ENCODE results near the gene PLCB1. TPM values are rescaled to one million over a fixed set of nuclear protein-coding genes. Genes with fewer than 3 reads are reported as not detected.
A peak's percentile ranks its signal among the peaks of the same experiment; 100 is the strongest.

Gene PLCB1
- total and polyA plus RNA-seq, 2 of the 4 experiments (the other 2 are of a cell fraction): 5.6 to 16.1 TPM

DNA sequence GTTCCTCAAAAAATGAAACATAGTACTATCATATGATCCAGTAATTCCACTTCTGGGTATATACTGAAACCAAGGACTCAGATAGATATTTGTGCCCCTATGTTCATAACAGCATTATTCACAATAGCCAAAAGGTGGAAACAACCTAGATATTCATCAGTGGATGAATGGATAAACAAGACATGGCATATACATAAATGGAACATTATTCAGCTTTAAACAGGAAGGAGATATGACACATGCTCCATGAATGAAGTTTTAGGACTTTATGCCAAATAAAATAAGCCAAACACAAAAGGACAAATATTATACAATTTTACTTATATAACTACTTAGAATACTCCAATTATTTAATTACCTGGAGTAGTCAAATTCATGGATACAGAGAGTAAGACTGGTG lies 16.4 kb downstream of the PLCB1 start:
- H3K23ac ChIP-seq (ENCODE audit: low read depth, low read length): no peak overlapping the region
- no peak overlapping the region for H2BK5ac ChIP-seq (ENCODE audit: low read depth, low read length, poor library complexity, severe bottlenecking)
- intact Hi-C loops (cut with micrococcal nuclease) (loop anchor here (5.0 kb wide), 1 partner anchor 74 kb away; no protein-coding TSS in a partner anchor), in situ Hi-C loops (cut with MboI; ENCODE audit: low sequenced_read_pairs) (no loop called here), dilution Hi-C loops (cut with HindIII; ENCODE audit: low sequenced_read_pairs, unreplicated experiment) (no loop called here)
- peaks cover 3 to 27% of the 10 kb centered on the region in 2 experiments; a peak in 3 of 4 replicates for H3K79me1 ChIP-seq (ENCODE audit: low read depth in 1 of 2, low read length in 2 of 2)
- no peak overlapping the region; the same call in 1 of the 2 replicates for H3K4me2 ChIP-seq (ENCODE audit: low read depth, low read length)
- no peak overlapping the region for H4K8ac ChIP-seq (ENCODE audit: low read depth in 2 of 2, low read length in 2 of 2)
- H3K56ac ChIP-seq (ENCODE audit: extremely low read depth, insufficient read depth, low read length): no peak overlapping the region
- H3K27me3 ChIP-seq (ENCODE audit: control insufficient read depth, insufficient read depth, low read length): no peaks in the 10 kb centered on the region
- H2BK120ac ChIP-seq (ENCODE audit: low read depth, low read length): no peak overlapping the region
- H3K18ac ChIP-seq (ENCODE audit: low read depth, low read length): no peak overlapping the region
- H2AFZ ChIP-seq (replicated peaks; ENCODE audit: low read length, poor library complexity): no peak overlapping the region
- H3K27ac ChIP-seq (ENCODE audit: insufficient read depth, low read length): no peak overlapping the region
- H3K9me1 ChIP-seq (ENCODE audit: insufficient read depth, low read length): peaks cover 9% of the 10 kb centered on the region; the same call in 1 of the 2 replicates
- no peak overlapping the region for H4K91ac ChIP-seq (ENCODE audit: insufficient read depth, low read depth, low read length)
- POLR2A ChIA-PET (ENCODE audit: unreplicated experiment): no interaction called here
- no peak overlapping the region for H3K9ac ChIP-seq (ENCODE audit: low read depth, low read length)
- H3K4me3 ChIP-seq (ENCODE audit: insufficient read depth, low read depth, low read length): no peak overlapping the region
- DNase-seq (peak; percentile 41), ATAC-seq (ENCODE audit: low read depth) (no peak)
- no peaks in the 10 kb centered on the region for H3K9me3 ChIP-seq (ENCODE audit: control insufficient read depth, insufficient read depth, low read length)
- no peak overlapping the region for H2AK5ac ChIP-seq (ENCODE audit: low read depth, low read length)
- H3K4me1 ChIP-seq (ENCODE audit: control insufficient read depth, insufficient read depth, low read length): peaks cover 9% of the 10 kb centered on the region; the same call in 1 of the 2 replicates
- TF ChIP-seq RAD21 (IDR thresholded peaks at IDR 0.05; ENCODE audit: low read length) (no peak), FOS (IDR thresholded peaks at IDR 0.05; ENCODE audit: low read depth, low read length) (no peak), POLR2A (IDR thresholded peaks at IDR 0.05; ENCODE audit: low read depth, low read length) (no peak), RCOR1 (IDR thresholded peaks at IDR 0.05; ENCODE audit: insufficient replicate concordance, low read length) (no peak), ELK1 (IDR thresholded peaks at IDR 0.05; ENCODE audit: borderline replicate concordance, low read depth, low read length) (no peak), MXI1 (IDR thresholded peaks at IDR 0.05; ENCODE audit: borderline replicate concordance, low read depth, low read length) (no peak)
- TF ChIP-seq, protein P1, sequence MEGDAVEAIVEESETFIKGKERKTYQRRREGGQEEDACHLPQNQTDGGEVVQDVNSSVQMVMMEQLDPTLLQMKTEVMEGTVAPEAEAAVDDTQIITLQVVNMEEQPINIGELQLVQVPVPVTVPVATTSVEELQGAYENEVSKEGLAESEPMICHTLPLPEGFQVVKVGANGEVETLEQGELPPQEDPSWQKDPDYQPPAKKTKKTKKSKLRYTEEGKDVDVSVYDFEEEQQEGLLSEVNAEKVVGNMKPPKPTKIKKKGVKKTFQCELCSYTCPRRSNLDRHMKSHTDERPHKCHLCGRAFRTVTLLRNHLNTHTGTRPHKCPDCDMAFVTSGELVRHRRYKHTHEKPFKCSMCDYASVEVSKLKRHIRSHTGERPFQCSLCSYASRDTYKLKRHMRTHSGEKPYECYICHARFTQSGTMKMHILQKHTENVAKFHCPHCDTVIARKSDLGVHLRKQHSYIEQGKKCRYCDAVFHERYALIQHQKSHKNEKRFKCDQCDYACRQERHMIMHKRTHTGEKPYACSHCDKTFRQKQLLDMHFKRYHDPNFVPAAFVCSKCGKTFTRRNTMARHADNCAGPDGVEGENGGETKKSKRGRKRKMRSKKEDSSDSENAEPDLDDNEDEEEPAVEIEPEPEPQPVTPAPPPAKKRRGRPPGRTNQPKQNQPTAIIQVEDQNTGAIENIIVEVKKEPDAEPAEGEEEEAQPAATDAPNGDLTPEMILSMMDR (conservative IDR thresholded peaks at IDR 0.05; ENCODE audit: low read depth, low read length): no peak
- H4K20me1 ChIP-seq (ENCODE audit: insufficient read depth, low read length): peaks cover 14% of the 10 kb centered on the region; the same call in 1 of the 2 replicates
- H3K14ac ChIP-seq (replicated peaks; ENCODE audit: low read depth, low read length): no peak overlapping the region
- no peak overlapping the region for H2AK9ac ChIP-seq (replicated peaks; ENCODE audit: low read depth, low read length, poor library complexity)
- H2BK20ac ChIP-seq (ENCODE audit: low read depth, low read length): no peak overlapping the region
- no peak overlapping the region for H4K5ac ChIP-seq (ENCODE audit: low read depth, low read length)
- no TSS peak for BruUV-seq (replicated peaks)
- no peak overlapping the region for H3K4ac ChIP-seq (ENCODE audit: low read depth, low read length)
- CTCF ChIA-PET: interaction anchor here (0.6 kb wide), 1 partner anchor 910 kb away, joined by 3 read pairs; no protein-coding TSS in a partner anchor
- no peaks in the 10 kb centered on the region for H3K36me3 ChIP-seq (ENCODE audit: control insufficient read depth, insufficient read depth, low read length)
- no peak overlapping the region for H2BK15ac ChIP-seq (ENCODE audit: low read depth, low read length)
